Heart left ventricle (tissue), 16 donors: ENCODE results near the gene SLC9A3. TPM values are rescaled to one million over a fixed set of nuclear protein-coding genes. Genes with fewer than 3 reads are reported as not detected.

Experiments used
- ATAC-seq, 4 donors: fragments of 200-7000 bp; cut with Tn5 transposase; one replicate each; pipeline ENCODE4 v1.9.1; 2020 to 2022; ENCODE audit warnings: moderate library complexity in 4 of 4, mild to moderate bottlenecking in 3 of 4, moderate number of reproducible peaks in 1 of 4
- DNase-seq, 5 donors: peaks; one replicate each; pipeline ENCODE4 v3.0.0-alpha.2; 2020
- H3K27ac ChIP-seq, 12 donors: fragments of 200-600 bp; sonication (generic) in 4 of 12; one replicate each; pipeline versions ENCODE4 v1.5.0 to v1.8.0; 2016 to 2022; ENCODE audit warnings: mild to moderate bottlenecking in 2 of 12
- H3K27me3 ChIP-seq, 9 donors: fragments of 200-600 bp; sonication (generic) in 2 of 9; one replicate each; pipeline versions ENCODE4 v1.5.1 to v1.8.0; 2016 to 2022; ENCODE audit warnings: mild to moderate bottlenecking in 3 of 9
- H3K36me3 ChIP-seq, 9 donors: fragments of 200-600 bp; sonication (generic) in 2 of 9; one replicate each; pipeline versions ENCODE4 v1.5.0 to v1.8.0; 2018 to 2022; ENCODE audit warnings: mild to moderate bottlenecking in 2 of 9
- H3K4me1 ChIP-seq, 12 donors: fragments of 200-600 bp; sonication (generic) in 4 of 12; one replicate each; pipeline versions ENCODE4 v1.5.0 to v1.8.0; 2016 to 2022; ENCODE audit warnings: mild to moderate bottlenecking in 3 of 12
- H3K4me3 ChIP-seq, 12 donors: fragments of 200-600 bp; sonication (generic) in 4 of 12; one replicate each; pipeline versions ENCODE4 v1.5.0 to v1.8.0; 2017 to 2022; ENCODE audit warnings: mild to moderate bottlenecking in 9 of 12, moderate library complexity in 4 of 12
- H3K9me3 ChIP-seq, 12 donors: fragments of 200-600 bp; sonication (generic) in 4 of 12; one replicate each; pipeline versions ENCODE4 v1.5.0 to v1.8.0; 2016 to 2022; ENCODE audit warnings: mild to moderate bottlenecking in 1 of 12
- CTCF ChIP-seq, 12 donors: fragments of 200-600 bp; sonication (generic) in 4 of 12; IDR thresholded peaks; one replicate each; pipeline versions ENCODE4 v1.5.0 to v1.8.0; 2018 to 2022; ENCODE audit warnings: antibody characterized with exemption in 12 of 12, mild to moderate bottlenecking in 5 of 12
- POLR2A ChIP-seq, 2 donors: fragments of 450-650 bp; IDR thresholded peaks; one replicate each; pipeline ENCODE4 v1.6.1; 2017; ENCODE audit warnings: antibody characterized with exemption in 2 of 2, mild to moderate bottlenecking in 2 of 2, moderate library complexity in 2 of 2
- WGBS, 4 donors: extraction: QIAGEN DNeasy Blood & Tissue Kit in 2 of 4; methylation state at CpG; one replicate each; pipeline versions ENCODE4 v1.1.5 to v1.1.7; 2013 to 2018; 5-methylcytosine and 5-hydroxymethylcytosine counted together
- intact Hi-C, 10 donors: fragments of 100-400 bp; cut with DNase I; formaldehyde crosslinking; loops; one replicate each; pipeline versions ENCODE4 v1.11.1 to v1.14.2; 2022
- polyA plus RNA-seq, 2 donors: library from polyadenylated mRNA; stranded (reverse); fragments of 200-250 nt; gene quantifications; one replicate each; pipeline ENCODE4 v1.2.3, GENCODE V29; 2013
- total RNA-seq, 9 donors: library from RNA; depleted of rRNA in 2 of 9; stranded (reverse); fragments of >200 nt in 2 of 9; fragmentation: NEBNext Ultra II Directional in 3 of 9; extraction: Animal tissue kit (Norgen Biotek cat#: 25700) in 3 of 9; gene quantifications; one replicate each; pipeline versions ENCODE4 v1.1.0 to v1.2.4, GENCODE V29; 2016 to 2023
- donor health status: ischemic (EF 13 %, LVEDD 7.1; RV severe dilation, severe dysfunction).
- donor health status: healthy with polysubstance abuse.
- donor health status: DM: no; HTN: yes; CAD: no.
- donor health status: DM: no; HTN: no; CAD: no.
- donor health status: ischemic (EF 25% LVEDD 6.9; RV normal size, moderate dysfunction).
- donor health status: ischemic (EF 25% LVEDD 5.7; RV mildly dilated, moderate dysfunction).
- donor health status: healthy.
- donor health status: DM: yes; HTN: yes; CAD: no.
- donor health status: ischemic (EF 35%, LVEDD 5.7; RV mildly dilated, moderate dysfunction).
- donor health status: nonischemic (EF 11% LVEDD 7.7; RV severe dilation, severe dysfunction).
- donor health status: DM: yes; HTN: yes; CAD: no.
- donor health status: PGD.
- donor health status: ischemic (EF 29% LVEDD 5.4; RV normal size, mild dysfunction).
- donor health status: nonischemic (EF 23%, LVEDD 6.1; RV moderate dilation, normal function).

SLC9A3 gene
- total and polyA plus RNA-seq, 11 donors: 0.50 to 3.8 (median 1.0) TPM

GRCh38 chr5:432928-433791 is 91.1 kb downstream of the SLC9A3 start:
- TF ChIP-seq POLR2A (IDR thresholded peaks at IDR 0.05) (no peak), CTCF (IDR thresholded peaks at IDR 0.05) (no peak)
- DNase-seq (peak in 1 of 5 donors; percentile 46), ATAC-seq (no peak)
- H3K9me3 ChIP-seq: no peaks in the 10 kb centered on the region
- no peak overlapping the region for H3K27ac ChIP-seq
- no peaks in the 10 kb centered on the region for H3K36me3 ChIP-seq
- 54 to 78% (median 65%) methylated on average over 13 to 23 of the region's 23 CpGs for WGBS, 4 donors
- H3K4me1 ChIP-seq: no peaks in the 10 kb centered on the region
- intact Hi-C loops: loop anchor here in 1 of 10 donors (10.0 kb wide), 1 partner anchor 108 kb away; the partner anchor contains the start of gene AHRR
- H3K4me3 ChIP-seq: no peak overlapping the region
- H3K27me3 ChIP-seq: peaks cover 0 to 19% (median 0%) of the 10 kb centered on the region in 9 donors

- no peak overlapping the region for H3K27ac ChIP-seq
- H3K27me3 ChIP-seq: peaks cover 0 to 15% (median 0%) of the 10 kb centered on the region in 9 donors
- H3K4me3 ChIP-seq: no peak overlapping the region
- no peaks in the 10 kb centered on the region for H3K9me3 ChIP-seq
- ATAC-seq (no peak), DNase-seq (peak in 1 of 5 donors; percentile 42)
- no peaks in the 10 kb centered on the region for H3K4me1 ChIP-seq
- no peaks in the 10 kb centered on the region for H3K36me3 ChIP-seq
- intact Hi-C loops: loop anchor here in 1 of 10 donors (10.0 kb wide), 1 partner anchor 108 kb away; the partner anchor contains the start of gene AHRR
- TF ChIP-seq CTCF (IDR thresholded peaks at IDR 0.05) (no peak), POLR2A (IDR thresholded peaks at IDR 0.05) (no peak)
- WGBS, 4 donors: 71 to 76% (median 73%) methylated on average over 18 of the region's 18 CpGs
Observed at GRCh38 chr5:432201-432927, 91.9 kb downstream of the SLC9A3 start.

GRCh38 chr5:431711-432050 is 92.6 kb downstream of the SLC9A3 start:
- no peaks in the 10 kb centered on the region for H3K36me3 ChIP-seq
- H3K9me3 ChIP-seq: no peaks in the 10 kb centered on the region
- H3K4me1 ChIP-seq: no peaks in the 10 kb centered on the region
- intact Hi-C loops: loop anchor here in 1 of 10 donors (10.0 kb wide), 1 partner anchor 107 kb away; the partner anchor contains the start of gene AHRR
- ATAC-seq: no peak
- no peak for DNase-seq
- WGBS, 4 donors: 83 to 96% (median 92%) methylated on average over 4 of the region's 4 CpGs
- peaks cover 0 to 15% (median 0%) of the 10 kb centered on the region in 9 donors for H3K27me3 ChIP-seq
- H3K4me3 ChIP-seq: no peak overlapping the region
- TF ChIP-seq POLR2A (IDR thresholded peaks at IDR 0.05) (no peak), CTCF (IDR thresholded peaks at IDR 0.05) (no peak)
- no peak overlapping the region for H3K27ac ChIP-seq
